Stomach (tissue), 9 donors: Measurements from ENCODE around the gene GABBR2. TPM values are rescaled to one million over a fixed set of nuclear protein-coding genes. Genes with fewer than 3 reads are reported as not detected.
A peak's percentile ranks its signal among the peaks of the same experiment; 100 is the strongest.

ENCODE experiments used
- DNase-seq, 2 donors: peaks; one replicate each; pipeline versions ENCODE4 v3.0.0 to v3.0.0-alpha.2; 2013 to 2019
- H3K27ac ChIP-seq, 5 donors: fragments of 200-600 bp in 4 of 5; sonication (generic) in 4 of 5; one replicate each; pipeline ENCODE4 v1.5.1; 2013 to 2019; ENCODE audit warnings: mild to moderate bottlenecking in 1 of 5, moderate library complexity in 1 of 5
- H3K27me3 ChIP-seq, 3 donors: fragments of 200-600 bp; sonication (generic); one replicate each; pipeline ENCODE4 v1.5.1; 2017 to 2019; ENCODE audit warnings: mixed run types in 1 of 3
- H3K36me3 ChIP-seq, 4 donors: fragments of 200-600 bp; sonication (generic); 1 replicate in 3 of 4; 2 replicates in 1 of 4; pipeline ENCODE4 v1.5.1; 2016 to 2019
- H3K4me1 ChIP-seq, 4 donors: fragments of 200-600 bp; sonication (generic); one replicate each; pipeline ENCODE4 v1.5.1; 2016 to 2019
- H3K4me3 ChIP-seq, 4 donors: fragments of 200-600 bp; sonication (generic) in 3 of 4; one replicate each; pipeline ENCODE4 v1.5.1; 2016 to 2019; ENCODE audit warnings: mild to moderate bottlenecking in 1 of 4
- H3K9me3 ChIP-seq, 4 donors: fragments of 200-600 bp; sonication (generic); one replicate each; pipeline ENCODE4 v1.5.1; 2016 to 2019
- CTCF ChIP-seq, 7 experiments: fragments of 450-650 bp in 4 of 7; fragments of 200-600 bp in 3 of 7; sonication (generic) in 3 of 7; IDR thresholded peaks; one replicate each; pipeline ENCODE4 v1.5.1; 2016 to 2019; ENCODE audit warnings: antibody characterized with exemption in 7 of 7, control low read depth in 2 of 7, mild to moderate bottlenecking in 1 of 7
- EP300 ChIP-seq: sonication (generic); formaldehyde crosslinking; IDR thresholded peaks from one replicate; pipeline ENCODE4 v1.6.1; 2017; ENCODE audit warnings: antibody characterized with exemption
- POLR2A ChIP-seq, 4 donors: fragments of 450-650 bp; IDR thresholded peaks; one replicate each; pipeline ENCODE4 v1.6.1; 2016; ENCODE audit warnings: antibody characterized with exemption in 4 of 4, control low read depth in 2 of 4, mild to moderate bottlenecking in 1 of 4, moderate library complexity in 1 of 4
- POLR2AphosphoS5 ChIP-seq, 3 donors: sonication (generic); formaldehyde crosslinking; IDR thresholded peaks; one replicate each; pipeline ENCODE4 v1.6.1; 2016; ENCODE audit warnings: antibody characterized with exemption in 3 of 3
- WGBS, 5 donors: extraction: QIAGEN DNeasy Blood & Tissue Kit in 3 of 5; methylation state at CpG; one replicate each; pipeline versions ENCODE4 v1.1.5 to v1.1.7; 2013 to 2018; 5-methylcytosine and 5-hydroxymethylcytosine counted together
- intact Hi-C: fragments of 100-400 bp; cut with DNase I; formaldehyde crosslinking; loops from one replicate; pipeline ENCODE4 v1.15.1; 2023; ENCODE audit warnings: low total_unique reads
- polyA plus RNA-seq, 3 donors: library from polyadenylated mRNA; stranded (reverse); fragments of 200-250 nt; gene quantifications; one replicate each; pipeline ENCODE4 v1.2.3, GENCODE V29; 2013
- total RNA-seq, 5 donors: library from RNA; depleted of rRNA; stranded (reverse); fragments of >200 nt; gene quantifications; one replicate each; pipeline versions ENCODE4 v1.1.0 to v1.2.3, GENCODE V29; 2014 to 2016
- donor health status: healthy with polysubstance abuse.
- donor health status: Bipolar disorder and iron deficiency.
- donor health status: healthy.

GABBR2 gene
- total and polyA plus RNA-seq, 8 donors = 0.06 to 0.55 (median 0.08) TPM; not detected in 5

- H3K4me1 ChIP-seq = no peaks in the 10 kb centered on the region
- H3K4me3 ChIP-seq = no peak overlapping the region
- no peak overlapping the region for H3K27ac ChIP-seq
- no peak for DNase-seq
- intact Hi-C loops = no loop called here
- peaks cover 0 to 10% (median 0%) of the 10 kb centered on the region in 3 donors for H3K27me3 ChIP-seq
- WGBS, 5 donors = 47 to 72% (median 66%) methylated on average over 3 of the region's 3 CpGs
- H3K36me3 ChIP-seq = no peaks in the 10 kb centered on the region
- no peak for TF ChIP-seq POLR2A (IDR thresholded peaks at IDR 0.05)
- H3K9me3 ChIP-seq = no peaks in the 10 kb centered on the region
Measured at GRCh38 chr9:98495530-98495929, 213.2 kb downstream of the GABBR2 start.

- TF ChIP-seq POLR2AphosphoS5 (IDR thresholded peaks at IDR 0.05) (no peak), EP300 (no peak), CTCF (IDR thresholded peaks at IDR 0.05) (no peak), POLR2A (IDR thresholded peaks at IDR 0.05) (no peak)
- H3K27ac ChIP-seq = no peak overlapping the region
- WGBS, 5 donors = 71 to 85% (median 73%) methylated on average over 2 of the region's 2 CpGs
- intact Hi-C loops = no loop called here
- no peak for DNase-seq
- H3K4me1 ChIP-seq = no peaks in the 10 kb centered on the region
- no peaks in the 10 kb centered on the region for H3K36me3 ChIP-seq
- H3K4me3 ChIP-seq = no peak overlapping the region
- H3K9me3 ChIP-seq = no peaks in the 10 kb centered on the region
- H3K27me3 ChIP-seq = peaks cover 0 to 4% (median 0%) of the 10 kb centered on the region in 3 donors
Measured at GRCh38 chr9:98494852-98495251, 213.9 kb downstream of the GABBR2 start.

GRCh38 chr9:98491828-98492227 is 216.9 kb downstream of the GABBR2 start:
- no peaks in the 10 kb centered on the region for H3K27me3 ChIP-seq
- H3K36me3 ChIP-seq = no peaks in the 10 kb centered on the region
- H3K27ac ChIP-seq = no peak overlapping the region
- no peaks in the 10 kb centered on the region for H3K9me3 ChIP-seq
- no peak overlapping the region for H3K4me3 ChIP-seq
- intact Hi-C loops = no loop called here
- WGBS, 5 donors = 29 to 44% (median 43%) methylated on average over 3 of the region's 3 CpGs
- peak in 1 of 2 donors; percentile 11 for DNase-seq
- no peaks in the 10 kb centered on the region for H3K4me1 ChIP-seq
- no peak for TF ChIP-seq POLR2AphosphoS5 (IDR thresholded peaks at IDR 0.05)
- no peak for TF ChIP-seq CTCF (IDR thresholded peaks at IDR 0.05)
- TF ChIP-seq EP300 = no peak
- TF ChIP-seq POLR2A (IDR thresholded peaks at IDR 0.05) = no peak

GRCh38 chr9:98491231-98491651 is 217.5 kb downstream of the GABBR2 start:
- Histone ChIP-seq H3K27me3 (no peaks in the 10 kb centered on the region), H3K27ac (no peak overlapping the region)
- WGBS, 5 donors = 40 to 52% (median 49%) methylated on average over 3 of the region's 3 CpGs

More at GRCh38 chr9:98491231-98491651, 217.5 kb downstream of the GABBR2 start:
- no peak for TF ChIP-seq CTCF (IDR thresholded peaks at IDR 0.05)
- no peak for TF ChIP-seq EP300
- no peak for TF ChIP-seq POLR2A (IDR thresholded peaks at IDR 0.05)
- TF ChIP-seq POLR2AphosphoS5 (IDR thresholded peaks at IDR 0.05) = no peak
- Histone ChIP-seq H3K4me3 (no peak overlapping the region), H3K4me1 (no peaks in the 10 kb centered on the region), H3K9me3 (no peaks in the 10 kb centered on the region), H3K36me3 (no peaks in the 10 kb centered on the region)
- DNase-seq = no peak
- intact Hi-C loops = no loop called here
